A673 (cell line): ENCODE data around the gene ARHGAP24. TPM values are rescaled to one million over a fixed set of nuclear protein-coding genes. Genes with fewer than 3 reads are reported as not detected.

Source experiments
- BruUV-seq: library from RNA; stranded (reverse); fragments of 400-500 nt; replicated peaks from 2 replicates; lab custom pipeline; 2021; lab: Mats Ljungman, UMichigan
- CTCF ChIA-PET: fragments of 300-600 bp; sonication (Branson Sonifier 250); formaldehyde crosslinking; loops from one replicate; lab custom pipeline; 2022; ENCODE audit warnings: antibody characterized with exemption; lab: Charles Lee
- POLR2A ChIA-PET: fragments of 300-600 bp; sonication (Branson Sonifier 250); formaldehyde crosslinking; loops from one replicate; lab custom pipeline; 2022; ENCODE audit warnings: antibody characterized with exemption; ENCODE audit not compliant: low non-redundant PET; lab: Charles Lee
- DNase-seq: peaks from one replicate; pipeline ENCODE4 v3.0.0-alpha.2; 2015; ENCODE audit warnings: low spot score
- H3K27ac ChIP-seq: fragments of 200-600 bp; sonication (generic); 2 replicates; pipeline ENCODE4 v1.5.1; 2016; ENCODE audit warnings: mixed run types, low read depth, mild to moderate bottlenecking, mixed read lengths, antibody characterized with exemption, low read length; ENCODE audit not compliant: poor library complexity, severe bottlenecking
- H3K27me3 ChIP-seq: fragments of 200-600 bp; sonication (generic); replicated peaks from 2 replicates; pipeline ENCODE4 v1.6.1; 2017; ENCODE audit warnings: mixed run types, low read depth, mild to moderate bottlenecking, mixed read lengths, antibody characterized with exemption, low read length; ENCODE audit not compliant: insufficient read depth, poor library complexity
- H3K36me3 ChIP-seq: fragments of 200-600 bp; sonication (generic); 2 replicates; pipeline ENCODE4 v1.6.1; 2016; ENCODE audit warnings: mixed run types, mild to moderate bottlenecking, mixed read lengths, antibody characterized with exemption, low read length; ENCODE audit not compliant: insufficient read depth, poor library complexity, severe bottlenecking
- H3K4me1 ChIP-seq: fragments of 200-600 bp; sonication (generic); 2 replicates; pipeline ENCODE4 v1.6.1; 2017; ENCODE audit warnings: mixed run types, mild to moderate bottlenecking, mixed read lengths, antibody characterized with exemption, low read length; ENCODE audit not compliant: insufficient read depth, poor library complexity, severe bottlenecking
- H3K4me3 ChIP-seq: fragments of 200-600 bp; sonication (generic); 2 replicates; pipeline ENCODE4 v1.5.1; 2016; ENCODE audit warnings: low read depth, mixed run types, mild to moderate bottlenecking, mixed read lengths, low read length; ENCODE audit not compliant: poor library complexity, severe bottlenecking
- H3K9me3 ChIP-seq: fragments of 200-600 bp; sonication (generic); 2 replicates; pipeline ENCODE4 v1.6.1; 2016; ENCODE audit warnings: mixed run types, low read depth, mild to moderate bottlenecking, mixed read lengths, antibody characterized with exemption, low read length; ENCODE audit not compliant: poor library complexity, severe bottlenecking
- CTCF ChIP-seq: fragments of 300-800, 200-600 bp; sonication (generic); conservative IDR thresholded peaks from 2 replicates; pipeline ENCODE4 v1.5.1; 2017; ENCODE audit warnings: low read depth, mild to moderate bottlenecking, antibody characterized with exemption, low read length, moderate library complexity, mixed read lengths
- EZH2 ChIP-seq: fragments of 200-600 bp; sonication (generic); IDR thresholded peaks from 2 replicates; pipeline ENCODE4 v1.6.1; 2017; ENCODE audit warnings: borderline replicate concordance, low read depth, mild to moderate bottlenecking, mixed read lengths, antibody characterized with exemption, low read length; ENCODE audit not compliant: poor library complexity, severe bottlenecking
- intact Hi-C: fragments of 100-400 bp; cut with micrococcal nuclease; formaldehyde crosslinking; loops from one replicate; pipeline ENCODE4 v1.10.0; 2022; ENCODE audit not compliant: unreplicated experiment
- total RNA-seq: library from RNA; stranded (reverse); gene quantifications from 2 replicates; pipeline ENCODE4 v1.2.3, GENCODE V29; 2021

ARHGAP24 gene
- total RNA-seq, 1 experiment from 2014 or later, result 5.8 TPM

GRCh38 chr4:85577307-85577706 lies 102.4 kb downstream of the ARHGAP24 start:
- TF ChIP-seq EZH2, result no peak
- TF ChIP-seq CTCF, result no peak
- no peaks in the 10 kb centered on the region for H3K36me3 ChIP-seq
- BruUV-seq, result no TSS peak
- DNase-seq, result no peak
- ChIA-PET CTCF (no interaction called here), POLR2A (no interaction called here)
- no peak overlapping the region for H3K27ac ChIP-seq
- H3K4me3 ChIP-seq, result no peak overlapping the region
- H3K9me3 ChIP-seq, result no peaks in the 10 kb centered on the region
- intact Hi-C loops, result no loop called here
- H3K27me3 ChIP-seq, result no peaks in the 10 kb centered on the region
- no peaks in the 10 kb centered on the region for H3K4me1 ChIP-seq

GRCh38 chr4:85579942-85580341 lies 105.0 kb downstream of the ARHGAP24 start:
- Histone ChIP-seq H3K4me1 (no peaks in the 10 kb centered on the region), H3K27me3 (no peaks in the 10 kb centered on the region), H3K4me3 (no peak overlapping the region), H3K9me3 (no peaks in the 10 kb centered on the region), H3K27ac (no peak overlapping the region), H3K36me3 (no peaks in the 10 kb centered on the region)
- no peak for DNase-seq
- intact Hi-C loops, result no loop called here
- TF ChIP-seq CTCF (no peak), EZH2 (no peak)
- ChIA-PET POLR2A (no interaction called here), CTCF (no interaction called here)
- BruUV-seq, result no TSS peak

GRCh38 chr4:85580489-85580888 lies 105.5 kb downstream of the ARHGAP24 start:
- Histone ChIP-seq H3K27me3 (no peaks in the 10 kb centered on the region), H3K36me3 (no peaks in the 10 kb centered on the region), H3K27ac (no peak overlapping the region), H3K4me1 (no peaks in the 10 kb centered on the region), H3K4me3 (no peak overlapping the region), H3K9me3 (no peaks in the 10 kb centered on the region)
- no peak for DNase-seq
- TF ChIP-seq CTCF (no peak), EZH2 (no peak)
- no TSS peak for BruUV-seq
- CTCF ChIA-PET, result no interaction called here
- intact Hi-C loops, result no loop called here
- POLR2A ChIA-PET, result no interaction called here
